ENCODE data around the gene EFHC1. TPM values are rescaled to one million over a fixed set of nuclear protein-coding genes. Genes with fewer than 3 reads are reported as not detected.

Gene EFHC1
- total RNA-seq, 2 experiments from 2014 or later, result 2.2 to 3.6 TPM

DNA sequence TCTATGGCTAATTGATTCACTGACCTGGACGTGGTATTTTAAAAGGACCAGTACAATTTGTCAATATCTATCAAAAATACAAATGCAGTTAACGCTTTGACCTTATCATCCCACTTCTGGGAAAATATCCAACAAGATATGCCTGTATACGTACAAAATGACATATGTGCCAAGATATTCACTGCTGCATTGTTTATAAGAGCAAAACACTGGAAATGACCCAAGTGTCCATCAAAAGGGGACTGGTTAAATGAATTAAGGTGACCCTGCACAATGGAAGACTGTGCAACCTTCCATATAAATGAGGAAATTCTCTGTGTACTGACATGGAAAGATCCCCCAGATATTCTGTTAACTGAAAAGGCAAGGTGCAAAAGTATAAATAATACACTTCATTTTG, 142.8 kb downstream of the EFHC1 start:
- Mint-ChIP-seq H3K9me3 (ENCODE audit: low read depth) (no peaks in the 10 kb centered on the region), H3K27ac (no peak overlapping the region), H3K36me3 (ENCODE audit: low read depth) (no peaks in the 10 kb centered on the region), H3K4me1 (peaks cover 16% of the 10 kb centered on the region), H3K4me3 (no peak overlapping the region), H3K27me3 (no peaks in the 10 kb centered on the region)
- intact Hi-C loops (cut with DNase I, micrococcal nuclease), result no loop called here
- DNase-seq (no peak), ATAC-seq (no peak)
- ChIA-PET CTCF (interaction anchor here (1.1 kb wide), 1 partner anchor 20 kb away, joined by 3 read pairs; no protein-coding TSS in a partner anchor), POLR2A (no interaction called here)

DNA sequence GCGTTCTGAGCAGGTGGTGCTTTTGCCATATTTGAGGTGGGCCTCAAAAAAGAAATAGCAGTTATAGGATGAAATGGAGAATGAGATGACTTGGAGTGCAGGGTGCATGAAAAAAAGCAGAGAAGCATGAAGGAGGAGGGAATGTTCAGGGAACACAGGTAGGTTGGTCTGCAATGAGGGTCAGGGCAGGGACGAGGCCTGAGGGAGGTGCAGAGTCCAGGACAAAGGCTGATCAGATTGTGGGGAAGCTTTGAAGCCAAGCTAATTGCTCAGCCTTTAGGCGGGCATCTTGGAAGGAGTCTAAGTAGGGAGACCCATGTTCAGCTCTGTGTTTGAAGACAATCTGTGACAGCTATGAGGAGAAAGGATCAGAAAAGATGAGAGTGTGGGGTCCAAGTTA, 144.7 kb downstream of the EFHC1 start:
- H3K4me1 Mint-ChIP-seq, result peaks cover 16% of the 10 kb centered on the region
- POLR2A ChIA-PET, result no interaction called here
- H3K36me3 Mint-ChIP-seq (ENCODE audit: low read depth), result no peaks in the 10 kb centered on the region
- no peaks in the 10 kb centered on the region for H3K27me3 Mint-ChIP-seq
- H3K4me3 Mint-ChIP-seq, result no peak overlapping the region
- intact Hi-C loops (cut with DNase I, micrococcal nuclease), result no loop called here
- DNase-seq (no peak), ATAC-seq (no peak)
- H3K9me3 Mint-ChIP-seq (ENCODE audit: low read depth), result no peaks in the 10 kb centered on the region
- CTCF ChIA-PET, result no interaction called here
- H3K27ac Mint-ChIP-seq, result no peak overlapping the region

DNA sequence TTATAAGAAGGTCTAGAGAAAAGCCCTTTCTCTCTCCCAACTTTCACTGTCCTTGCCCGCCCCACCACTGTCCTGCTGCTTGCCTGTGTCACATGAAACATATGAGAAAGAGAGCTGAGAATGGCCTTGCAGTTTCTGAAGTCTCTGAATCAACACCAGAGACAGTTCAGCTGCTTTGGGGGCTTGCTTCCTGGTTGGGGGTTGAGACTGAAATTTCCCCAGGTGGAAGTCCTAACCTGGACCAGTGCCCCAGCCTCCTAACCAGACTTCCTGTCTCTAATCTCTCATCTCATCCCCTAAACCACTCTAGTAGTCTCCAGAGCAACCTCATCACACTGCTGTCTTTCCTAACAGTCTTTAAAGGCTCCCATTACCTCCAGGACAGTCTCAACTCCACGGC, 146.1 kb downstream of the EFHC1 start:
- Mint-ChIP-seq H3K27ac (no peak overlapping the region), H3K27me3 (no peaks in the 10 kb centered on the region), H3K9me3 (ENCODE audit: low read depth) (no peaks in the 10 kb centered on the region), H3K4me3 (no peak overlapping the region), H3K36me3 (ENCODE audit: low read depth) (no peaks in the 10 kb centered on the region), H3K4me1 (peaks cover 16% of the 10 kb centered on the region)
- no peak for ATAC-seq
- intact Hi-C loops (cut with DNase I, micrococcal nuclease), result no loop called here
- ChIA-PET POLR2A (no interaction called here), CTCF (interaction anchor here (0.5 to 0.6 kb wide), 2 partner anchors 230 to 298 kb away, joined by 3 to 4 read pairs; no protein-coding TSS in a partner anchor)
- DNase-seq, result no peak

GRCh38 chr6:52566853-52567279, 146.7 kb downstream of the EFHC1 start:
- DNase-seq, result no peak
- no peak overlapping the region for H3K27ac Mint-ChIP-seq
- no peaks in the 10 kb centered on the region for H3K27me3 Mint-ChIP-seq
- CTCF ChIA-PET, result interaction anchor here (0.6 kb wide), 1 partner anchor 85 kb away, joined by 3 read pairs; no protein-coding TSS in a partner anchor
- intact Hi-C loops (cut with DNase I, micrococcal nuclease), result no loop called here
- no peaks in the 10 kb centered on the region for H3K9me3 Mint-ChIP-seq (ENCODE audit: low read depth)
- POLR2A ChIA-PET, result no interaction called here
- no peaks in the 10 kb centered on the region for H3K36me3 Mint-ChIP-seq (ENCODE audit: low read depth)
- peaks cover 16% of the 10 kb centered on the region for H3K4me1 Mint-ChIP-seq
- no peak for ATAC-seq
- H3K4me3 Mint-ChIP-seq, result no peak overlapping the region

DNA sequence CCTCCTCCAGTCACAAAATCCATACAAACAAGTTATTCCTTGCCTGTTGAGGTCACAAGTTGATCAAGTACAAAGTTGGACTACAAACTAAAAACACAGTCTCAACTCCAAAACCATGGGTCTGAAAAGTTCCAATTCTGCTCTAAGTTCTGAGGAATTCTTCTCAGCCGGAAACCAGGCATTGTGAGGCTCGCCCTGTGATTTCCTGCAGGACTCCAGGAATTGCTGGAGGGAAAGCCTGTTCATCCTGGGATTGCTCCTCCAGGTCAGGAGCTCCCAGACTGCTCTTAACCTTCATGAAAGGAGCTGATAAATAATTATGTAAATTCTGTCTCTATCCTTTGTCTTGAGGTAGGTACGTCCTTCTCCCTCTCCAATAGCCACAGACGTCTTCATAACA, 148.2 kb downstream of the EFHC1 start:
- ChIA-PET POLR2A (no interaction called here), CTCF (interaction anchor here (0.6 kb wide), 1 partner anchor 313 kb away, joined by 3 read pairs; no protein-coding TSS in a partner anchor)
- intact Hi-C loops (cut with DNase I, micrococcal nuclease), result no loop called here
- H3K27me3 Mint-ChIP-seq, result no peaks in the 10 kb centered on the region
- H3K36me3 Mint-ChIP-seq (ENCODE audit: low read depth), result no peaks in the 10 kb centered on the region
- no peaks in the 10 kb centered on the region for H3K9me3 Mint-ChIP-seq (ENCODE audit: low read depth)
- no peak for DNase-seq
- peaks cover 24% of the 10 kb centered on the region for H3K4me1 Mint-ChIP-seq
- no peak overlapping the region for H3K4me3 Mint-ChIP-seq
- no peak overlapping the region for H3K27ac Mint-ChIP-seq
- ATAC-seq, result no peak

- DNase-seq (no peak), ATAC-seq (no peak)
- ChIA-PET POLR2A (no interaction called here), CTCF (interaction anchor here (0.6 to 1.8 kb wide), 4 partner anchors 11 to 153 kb away, joined by 3 to 5 read pairs (median 4); no protein-coding TSS in a partner anchor)
- Mint-ChIP-seq H3K36me3 (ENCODE audit: low read depth) (no peaks in the 10 kb centered on the region), H3K9me3 (ENCODE audit: low read depth) (no peaks in the 10 kb centered on the region), H3K4me1 (peaks cover 40% of the 10 kb centered on the region), H3K27ac (no peak overlapping the region), H3K27me3 (no peaks in the 10 kb centered on the region), H3K4me3 (no peak overlapping the region)
- intact Hi-C loops (cut with DNase I, micrococcal nuclease), result loop anchor here in 1 of 2 experiments (10.0 kb wide), 1 partner anchor 975 kb away; the partner anchor contains the start of gene GCLC
Measured at GRCh38 chr6:52570291-52570700, 150.2 kb downstream of the EFHC1 start.

DNA sequence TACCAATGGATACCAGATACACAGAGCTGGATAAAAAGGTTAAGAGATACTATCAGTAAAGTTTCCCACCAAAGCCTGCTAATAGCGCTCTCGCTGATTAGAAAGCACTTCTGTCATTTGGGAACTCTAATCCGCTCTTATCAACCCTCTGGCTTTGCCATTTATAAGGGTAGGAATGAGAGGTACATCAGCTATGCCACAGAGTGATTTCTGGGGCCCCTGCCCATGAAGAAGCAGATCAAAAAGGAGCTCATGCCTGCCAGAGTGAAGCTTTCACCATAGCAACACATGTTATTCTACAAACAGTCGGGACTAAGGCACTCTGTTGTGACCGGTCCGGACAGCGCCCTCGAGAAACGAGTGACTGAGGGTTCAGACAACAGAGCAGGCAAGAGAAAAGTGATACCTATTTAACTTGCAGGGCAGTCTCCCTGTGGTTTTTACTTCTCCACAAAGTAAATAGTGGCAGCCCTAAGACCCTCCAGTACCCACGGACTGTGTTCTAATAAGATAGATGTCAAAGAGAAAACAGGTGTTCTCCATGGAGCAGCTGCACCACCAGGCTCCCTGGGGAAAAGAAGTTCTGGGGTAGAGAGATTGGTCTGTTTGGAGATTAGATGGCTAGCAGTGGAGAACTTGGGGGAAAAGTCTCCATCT, 151.1 kb downstream of the EFHC1 start:
- Mint-ChIP-seq H3K27ac (no peak overlapping the region), H3K4me3 (no peak overlapping the region), H3K27me3 (peaks cover 2% of the 10 kb centered on the region), H3K4me1 (peaks cover 46% of the 10 kb centered on the region), H3K36me3 (ENCODE audit: low read depth) (no peaks in the 10 kb centered on the region), H3K9me3 (ENCODE audit: low read depth) (no peaks in the 10 kb centered on the region)
- ATAC-seq (no peak), DNase-seq (no peak)
- intact Hi-C loops (cut with DNase I, micrococcal nuclease), result loop anchor here in 1 of 2 experiments (10.0 kb wide), 1 partner anchor 974 kb away; the partner anchor contains the start of gene GCLC
- ChIA-PET POLR2A (no interaction called here), CTCF (interaction anchor here (0.6 to 1.8 kb wide), 2 partner anchors 81 to 92 kb away, joined by 3 to 5 read pairs; no protein-coding TSS in a partner anchor)

GRCh38 chr6:52572536-52572935, 152.4 kb downstream of the EFHC1 start:
- no peak overlapping the region for H3K4me3 Mint-ChIP-seq
- ChIA-PET CTCF (interaction anchor here (0.7 to 1.1 kb wide), 3 partner anchors 20 to 30 kb away, joined by 3 read pairs; no protein-coding TSS in a partner anchor), POLR2A (no interaction called here)
- H3K9me3 Mint-ChIP-seq (ENCODE audit: low read depth), result no peaks in the 10 kb centered on the region
- no peak for DNase-seq
- intact Hi-C loops (cut with DNase I, micrococcal nuclease), result loop anchor here in 1 of 2 experiments (10.0 kb wide), 1 partner anchor 972 kb away; the partner anchor contains the start of gene GCLC
- H3K27me3 Mint-ChIP-seq, result peaks cover 2% of the 10 kb centered on the region
- no peak overlapping the region for H3K27ac Mint-ChIP-seq
- no peaks in the 10 kb centered on the region for H3K36me3 Mint-ChIP-seq (ENCODE audit: low read depth)
- no peak for ATAC-seq
- peaks cover 42% of the 10 kb centered on the region for H3K4me1 Mint-ChIP-seq

GRCh38 chr6:52573295-52573694, 153.2 kb downstream of the EFHC1 start:
- intact Hi-C loops (cut with DNase I, micrococcal nuclease), result loop anchor here in 1 of 2 experiments (10.0 kb wide), 1 partner anchor 972 kb away; the partner anchor contains the start of gene GCLC
- H3K36me3 Mint-ChIP-seq (ENCODE audit: low read depth), result no peaks in the 10 kb centered on the region
- H3K4me3 Mint-ChIP-seq, result no peak overlapping the region
- no peaks in the 10 kb centered on the region for H3K9me3 Mint-ChIP-seq (ENCODE audit: low read depth)
- H3K4me1 Mint-ChIP-seq, result peaks cover 43% of the 10 kb centered on the region
- ATAC-seq (no peak), DNase-seq (no peak)
- CTCF ChIA-PET, result interaction anchor here (0.7 to 1.1 kb wide), 2 partner anchors 20 to 21 kb away, joined by 3 read pairs; no protein-coding TSS in a partner anchor
- POLR2A ChIA-PET, result no interaction called here
- peaks cover 2% of the 10 kb centered on the region for H3K27me3 Mint-ChIP-seq
- H3K27ac Mint-ChIP-seq, result no peak overlapping the region

Other genes starting within 250 kb of the EFHC1 start
- gene IL17A, start 234.0 kb upstream of the EFHC1 start, total RNA-seq, result 10 to 100 TPM in 1 of 2 experiments, 1 to 10 TPM in 1; 9.1 to 11.9 TPM
- 100 to 1,000 TPM; 155 to 157 TPM for gene IL17F, start 175.8 kb upstream of the EFHC1 start, total RNA-seq
- 100 to 1,000 TPM; 276 to 279 TPM for gene MCM3, start 135.6 kb upstream of the EFHC1 start, total RNA-seq
- gene PAQR8, start 58.2 kb upstream of the EFHC1 start, total RNA-seq, result 1 to 10 TPM; 9.0 to 9.1 TPM
- gene TRAM2, start 156.7 kb downstream of the EFHC1 start, total RNA-seq, result 1 to 10 TPM; 3.5 to 3.6 TPM

All from activated CD4-positive, alpha-beta T cell treated with anti-CD3 and anti-CD28 coated beads for 36 hours (primary cell).